ENCODE measurements around the gene RAB29. TPM values are rescaled to one million over a fixed set of nuclear protein-coding genes. Genes with fewer than 3 reads are reported as not detected.
"Not testable (repeated sequence)": the region's sequence is repeated elsewhere in the genome, so short reads cannot be mapped to it uniquely, and the experiment has no call there.

The RAB29 gene
- total RNA-seq = 23.6 and 24.8 TPM in 2 replicates
- polyA plus RNA-seq (2012) = 34.1 TPM

GRCh38 chr1:205775015-205775716, at the start of gene RAB29:
RAB29 (minus strand) TSS chr1:205775482; CDS start chr1:205774956, 526 bp downstream.
- DNase-seq (ENCODE audit: low read depth) = peak; percentile 89

- DNase-seq (ENCODE audit: low read depth) = no peak
These were observed 48.9 kb upstream of the RAB29 start for GRCh38 chr1:205824180-205824579.

GRCh38 chr1:205823260-205823659, 48.0 kb upstream of the RAB29 start:
- DNase-seq (ENCODE audit: low read depth) = not testable (repeated sequence)

GRCh38 chr1:205822397-205822796, 47.1 kb upstream of the RAB29 start:
- no peak for DNase-seq (ENCODE audit: low read depth)

GRCh38 chr1:205817988-205818387, 42.7 kb upstream of the RAB29 start:
- DNase-seq (ENCODE audit: low read depth) = no peak

GRCh38 chr1:205817364-205817763, 42.1 kb upstream of the RAB29 start:
- no peak for DNase-seq (ENCODE audit: low read depth)

- DNase-seq (ENCODE audit: low read depth) = no peak
These were observed 38.4 kb upstream of the RAB29 start for GRCh38 chr1:205813755-205814058.

GRCh38 chr1:205812878-205813754, 37.8 kb upstream of the RAB29 start, which contains the start of gene SLC41A1:
SLC41A1 (minus strand) TSS chr1:205813198; CDS start chr1:205810441, 2,757 bp downstream.
- peak; percentile 96 for DNase-seq (ENCODE audit: low read depth)

GRCh38 chr1:205812271-205812877, 37.1 kb upstream of the RAB29 start:
- DNase-seq (ENCODE audit: low read depth) = peak; percentile 41

- peak; percentile 72 for DNase-seq (ENCODE audit: low read depth)
These were observed 36.4 kb upstream of the RAB29 start for GRCh38 chr1:205811660-205812059.

GRCh38 chr1:205810448-205811157, 35.3 kb upstream of the RAB29 start:
- DNase-seq (ENCODE audit: low read depth) = no peak

GRCh38 chr1:205809942-205810345, 34.7 kb upstream of the RAB29 start:
- no peak for DNase-seq (ENCODE audit: low read depth)

GRCh38 chr1:205809469-205809868, 34.2 kb upstream of the RAB29 start:
- no peak for DNase-seq (ENCODE audit: low read depth)

- DNase-seq (ENCODE audit: low read depth) = no peak
These were observed 29.9 kb upstream of the RAB29 start for GRCh38 chr1:205805082-205805711.

- DNase-seq (ENCODE audit: low read depth) = no peak
These were observed 29.3 kb upstream of the RAB29 start for GRCh38 chr1:205804605-205805004.

- DNase-seq (ENCODE audit: low read depth) = no peak
These were observed 28.7 kb upstream of the RAB29 start for GRCh38 chr1:205803986-205804385.

GRCh38 chr1:205802060-205802459, 26.8 kb upstream of the RAB29 start:
- DNase-seq (ENCODE audit: low read depth) = no peak

- DNase-seq (ENCODE audit: low read depth) = no peak
These were observed 25.9 kb upstream of the RAB29 start for GRCh38 chr1:205800981-205801703.

GRCh38 chr1:205800427-205800826, 25.1 kb upstream of the RAB29 start:
- DNase-seq (ENCODE audit: low read depth) = no peak

- no peak for DNase-seq (ENCODE audit: low read depth)
These were observed 23.3 kb upstream of the RAB29 start for GRCh38 chr1:205798577-205798976.
